HL-60/S4 treated with retinoic acid at 250 ng/mL for 4 days and 3 days (cell line): ENCODE data around the gene P2RY12.

Experiments
- in situ Hi-C: fragments of 300-500 bp; cut with MboI; formaldehyde crosslinking; loops from 2 replicates; pipeline ENCODE4 v1.7.0; 2022; ENCODE audit warnings: low sequenced_read_pairs

P2RY12 gene

GRCh38 chr3:151309566-151309965 is 75.0 kb downstream of the P2RY12 start:
- in situ Hi-C loops = no loop called here

DNA sequence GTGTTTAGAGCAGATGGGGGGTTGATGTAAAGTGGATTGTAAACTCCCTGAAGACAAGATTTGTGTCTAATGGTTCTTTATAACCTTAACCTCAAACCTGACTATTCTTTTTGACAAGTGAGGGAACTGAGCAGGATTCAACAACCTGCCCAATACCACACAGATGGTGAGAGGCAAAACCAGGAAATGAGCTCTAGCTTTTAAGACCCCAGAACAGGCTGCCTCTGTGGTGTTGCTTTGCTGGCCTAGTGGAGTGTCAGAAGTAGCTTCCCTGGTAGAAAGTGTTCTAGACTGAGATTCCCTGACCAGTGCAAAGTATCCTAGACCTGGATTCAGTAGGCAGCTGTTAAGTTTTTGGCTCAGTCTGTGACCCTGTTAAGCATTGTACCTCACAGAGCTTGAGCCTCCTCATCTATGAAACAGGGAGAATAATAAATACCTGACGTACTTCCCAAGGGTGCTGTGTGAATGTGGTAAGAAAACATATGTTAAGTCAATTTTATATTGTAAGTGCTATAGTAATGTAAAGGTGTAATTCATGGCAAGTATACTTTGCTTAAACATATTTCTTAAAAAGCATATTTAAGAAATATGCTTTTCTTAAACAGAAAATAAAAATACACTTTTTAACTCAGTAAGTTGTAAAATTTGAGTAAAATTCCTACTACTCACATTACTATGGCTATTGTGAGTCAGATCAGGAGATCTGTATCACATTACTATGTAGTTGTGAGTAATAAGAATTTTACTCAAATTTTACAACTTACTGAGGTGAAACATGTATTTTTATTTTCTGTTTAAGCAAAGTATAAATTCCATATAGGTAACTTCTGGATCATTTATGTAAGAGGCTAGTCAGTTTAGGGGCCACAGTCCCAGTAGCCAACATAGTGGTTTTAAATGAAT is 76.7 kb downstream of the P2RY12 start:
- in situ Hi-C loops = no loop called here

GRCh38 chr3:151307131-151307530 is 77.4 kb downstream of the P2RY12 start:
- in situ Hi-C loops = no loop called here

DNA sequence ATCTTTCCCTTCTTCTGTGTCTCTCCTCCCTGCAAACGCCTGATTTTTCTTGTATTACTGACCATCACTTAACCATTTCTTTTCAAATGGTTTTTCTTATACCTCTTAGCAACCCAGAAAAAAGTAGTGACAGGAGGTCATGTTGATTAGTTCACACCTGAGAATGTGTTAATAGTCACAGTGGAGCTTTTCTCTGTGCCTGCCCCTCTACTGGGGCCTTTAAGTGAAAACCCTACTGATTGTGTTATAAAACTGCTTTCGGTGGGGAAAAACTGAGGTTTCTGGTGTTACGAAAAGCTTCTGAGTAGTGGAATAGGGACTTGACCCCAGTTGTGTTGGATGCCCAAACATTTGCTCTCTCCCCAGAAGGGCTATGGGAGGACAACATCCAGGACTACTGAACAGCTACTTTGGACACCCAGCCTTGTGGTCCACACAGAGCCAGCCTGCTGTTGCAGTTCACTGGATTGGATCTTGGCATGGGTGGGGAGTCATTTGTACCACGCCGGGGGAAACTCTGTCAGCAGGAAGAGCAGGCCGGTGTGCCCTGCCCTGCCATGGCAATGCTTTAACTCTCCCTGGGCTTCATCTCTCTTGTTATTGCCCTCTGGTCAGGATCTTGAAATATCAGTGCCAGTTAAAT is 78.3 kb downstream of the P2RY12 start:
- in situ Hi-C loops = no loop called here

DNA sequence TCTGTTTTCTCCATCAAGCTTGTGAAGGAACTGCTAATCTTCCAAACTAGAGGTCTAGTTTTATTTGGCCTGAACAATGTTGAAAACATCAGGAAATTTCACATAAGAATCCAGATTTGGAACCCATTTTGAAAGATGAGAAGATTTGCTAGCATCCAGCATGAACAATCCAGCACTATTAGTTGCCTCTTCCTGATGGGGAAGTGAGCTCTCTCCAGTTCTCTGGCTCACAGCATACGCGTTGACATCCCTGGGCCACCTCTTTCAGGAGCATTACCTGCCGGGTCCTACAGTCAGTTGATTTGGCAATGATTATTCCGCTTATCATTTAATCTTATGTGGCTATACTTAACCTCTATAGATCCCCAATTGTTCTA is 78.8 kb downstream of the P2RY12 start:
- in situ Hi-C loops = no loop called here

DNA sequence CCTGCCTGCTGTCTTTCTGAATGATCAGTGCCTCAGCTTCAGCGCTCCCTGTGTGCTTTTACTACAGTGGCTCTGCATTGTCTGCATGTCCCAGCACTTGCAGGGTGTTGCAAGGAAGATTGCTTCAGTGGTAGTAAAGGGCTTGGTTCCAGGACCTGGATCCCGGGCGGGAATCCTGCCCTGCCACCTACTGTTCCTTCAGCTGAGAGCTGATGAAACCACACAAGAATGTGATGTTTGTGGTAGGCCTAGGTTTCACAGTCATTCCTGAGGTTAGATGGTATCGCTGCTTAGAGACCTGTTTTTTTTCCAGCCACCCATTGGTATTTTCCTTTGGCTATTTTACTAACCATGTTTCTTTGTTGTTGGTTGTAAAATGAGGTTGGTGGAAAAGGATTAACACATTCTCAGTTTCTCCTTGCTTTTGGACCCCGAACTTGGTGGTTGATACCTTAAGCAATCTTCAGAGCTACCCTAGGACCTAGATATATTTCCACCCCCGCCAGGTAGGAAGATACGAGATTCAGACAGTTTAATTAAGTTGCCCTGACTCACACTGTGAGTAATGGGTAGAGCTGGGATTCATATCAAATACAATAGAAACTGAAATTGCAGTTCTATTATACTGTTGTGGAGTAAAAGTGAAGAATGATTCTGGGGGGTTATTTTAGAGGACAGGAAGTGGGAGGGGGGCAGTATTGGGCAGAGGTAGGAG is 79.3 kb downstream of the P2RY12 start:
- in situ Hi-C loops = no loop called here

- in situ Hi-C loops = no loop called here
Measured at GRCh38 chr3:151303751-151304150, 80.8 kb downstream of the P2RY12 start.

DNA sequence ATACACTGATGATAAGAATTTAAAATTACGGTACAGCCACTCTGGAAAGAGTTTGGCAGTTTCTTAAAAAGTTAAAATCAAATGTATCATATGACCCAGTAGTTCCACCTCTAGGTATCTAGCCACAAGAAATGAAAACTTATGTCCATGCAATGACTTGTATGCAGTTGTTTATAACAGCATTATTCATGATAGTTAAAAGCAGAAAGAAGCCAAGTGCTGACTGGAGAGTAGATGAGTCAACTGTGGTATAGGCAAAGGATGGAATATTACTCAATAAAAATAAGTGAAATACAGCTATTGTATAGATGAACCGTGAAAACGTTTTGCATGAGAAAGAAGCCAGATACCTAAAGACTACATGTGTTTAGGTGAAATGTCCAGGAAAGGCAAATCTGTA is 82.8 kb downstream of the P2RY12 start:
- in situ Hi-C loops = no loop called here

DNA sequence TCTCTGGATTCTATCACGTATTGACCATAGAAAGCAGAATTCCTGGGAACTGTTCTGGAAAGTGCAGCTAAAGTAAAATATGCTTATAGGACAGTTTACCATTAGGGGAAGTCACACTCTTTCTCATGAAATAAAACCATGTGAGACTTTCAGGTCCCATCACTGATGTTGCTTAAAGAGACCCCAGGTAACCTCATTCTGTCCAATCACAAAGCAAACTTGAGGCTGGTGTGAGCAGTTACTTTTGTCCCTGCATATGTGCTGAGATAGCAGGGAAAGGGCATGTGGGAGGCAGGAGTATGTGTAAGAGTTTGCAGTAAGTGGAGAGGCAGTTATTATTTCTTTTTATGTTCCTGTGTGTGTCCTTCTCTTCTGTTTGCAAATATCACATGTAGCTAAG is 84.0 kb downstream of the P2RY12 start:
- in situ Hi-C loops = no loop called here

GRCh38 chr3:151299006-151299405 is 85.5 kb downstream of the P2RY12 start:
- in situ Hi-C loops = loop anchor here (25.0 kb wide), 1 partner anchor 538 kb away; no protein-coding TSS in a partner anchor

DNA sequence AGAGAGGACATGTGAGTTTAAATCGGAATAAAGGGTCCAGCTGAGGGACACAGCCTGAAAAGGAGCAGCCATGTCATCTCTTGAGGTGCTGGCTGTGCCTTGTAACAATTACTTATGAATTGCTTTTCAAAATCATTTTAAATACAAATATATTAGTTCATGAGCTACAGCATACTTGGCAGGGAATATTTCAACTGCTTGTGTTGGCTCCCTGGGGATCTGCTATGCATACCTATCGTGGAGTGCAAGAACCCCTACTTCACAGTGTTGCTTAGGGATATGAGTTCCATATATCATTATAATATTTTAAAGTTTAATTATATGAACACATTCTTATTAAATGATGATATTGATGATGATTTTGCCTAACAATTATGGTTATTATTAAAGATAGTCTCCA is 87.1 kb downstream of the P2RY12 start:
- in situ Hi-C loops = loop anchor here (25.0 kb wide), 1 partner anchor 540 kb away; no protein-coding TSS in a partner anchor

DNA sequence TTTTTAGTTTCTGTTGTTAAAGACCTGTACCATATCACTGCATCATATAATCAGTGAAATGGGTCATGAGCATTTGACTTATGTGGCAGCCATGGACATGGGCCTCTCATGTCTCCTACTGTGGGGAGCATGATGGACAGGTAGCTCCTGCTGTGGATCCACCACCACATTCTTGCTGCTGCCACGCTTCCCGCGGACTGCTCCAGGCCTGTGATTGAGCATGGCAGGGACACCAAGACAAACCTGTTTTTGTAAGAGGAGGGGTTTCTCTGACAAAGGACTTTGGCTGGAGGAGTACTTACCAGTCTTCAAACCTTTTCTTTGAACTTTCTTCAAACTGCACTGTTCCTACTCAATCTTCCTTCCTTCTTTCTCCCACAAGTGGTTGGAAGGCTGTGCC is 88.3 kb downstream of the P2RY12 start:
- in situ Hi-C loops = loop anchor here (25.0 kb wide), 1 partner anchor 541 kb away; no protein-coding TSS in a partner anchor

- in situ Hi-C loops = loop anchor here (25.0 kb wide), 1 partner anchor 544 kb away; no protein-coding TSS in a partner anchor
Measured at GRCh38 chr3:151293127-151293526, 91.4 kb downstream of the P2RY12 start.

DNA sequence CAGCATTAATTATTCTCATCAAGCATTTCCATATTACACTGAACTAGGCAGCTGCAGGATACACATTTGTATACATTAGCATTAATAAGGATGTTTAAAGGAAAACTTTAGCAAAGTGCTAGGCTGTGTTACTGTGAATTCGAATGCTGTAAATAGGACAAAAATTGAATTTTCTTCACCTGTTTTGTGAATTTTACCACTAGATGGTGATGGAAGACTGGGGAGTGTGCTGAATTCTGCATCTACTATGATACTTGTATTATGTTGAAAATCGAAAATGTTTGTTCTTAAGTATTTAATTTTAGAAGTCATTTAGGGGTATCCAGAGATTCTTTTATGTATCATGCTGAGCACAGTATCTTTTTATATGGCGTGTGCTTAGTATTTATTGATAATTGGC is 93.9 kb downstream of the P2RY12 start:
- in situ Hi-C loops = loop anchor here (25.0 kb wide), 1 partner anchor 547 kb away; no protein-coding TSS in a partner anchor

DNA sequence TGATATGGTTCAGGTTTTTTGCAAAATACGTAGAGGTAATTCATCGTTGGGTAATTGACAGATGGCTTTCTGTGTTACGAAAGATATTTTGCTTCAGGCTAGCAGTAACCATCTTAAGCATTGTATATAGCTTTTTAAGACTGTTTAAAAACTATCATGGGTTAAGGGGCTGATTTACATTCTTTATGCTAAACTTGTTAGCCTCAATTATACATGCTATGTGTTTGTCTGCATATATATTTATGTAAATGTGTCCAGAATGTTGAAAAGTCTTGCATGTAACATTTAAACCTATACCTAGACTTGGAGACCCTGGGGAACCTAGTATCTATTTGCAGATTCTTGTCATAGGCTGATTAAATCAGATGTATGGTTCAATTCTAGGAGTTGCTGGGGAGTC is 95.1 kb downstream of the P2RY12 start:
- in situ Hi-C loops = loop anchor here (25.0 kb wide), 1 partner anchor 548 kb away; no protein-coding TSS in a partner anchor
